ENCODE data around the gene SETD4.
A peak's percentile ranks its signal among the peaks of the same experiment; 100 is the strongest.

The SETD4 gene

GRCh38 chr21:36039861-36040260, 20.5 kb downstream of the SETD4 start:
- Histone ChIP-seq H3K36me3 (ENCODE audit: insufficient read depth, low read depth, low read length) (peaks cover 93% of the 10 kb centered on the region), H3K4me3 (ENCODE audit: low read length) (no peak overlapping the region), H3K4me1 (ENCODE audit: insufficient read depth, low read length) (no peaks in the 10 kb centered on the region), H3K9ac (ENCODE audit: low read depth, low read length) (no peak overlapping the region), H3K9me3 (ENCODE audit: insufficient read depth, low read depth, low read length) (no peaks in the 10 kb centered on the region), H3K27me3 (ENCODE audit: insufficient read depth, low read length) (no peaks in the 10 kb centered on the region), H3K27ac (ENCODE audit: low read length) (no peak overlapping the region)

- Histone ChIP-seq H3K4me1 (ENCODE audit: insufficient read depth, low read length) (no peaks in the 10 kb centered on the region), H3K27ac (ENCODE audit: low read length) (no peak overlapping the region), H3K27me3 (ENCODE audit: insufficient read depth, low read length) (no peaks in the 10 kb centered on the region), H3K9me3 (ENCODE audit: insufficient read depth, low read depth, low read length) (no peaks in the 10 kb centered on the region), H3K9ac (ENCODE audit: low read depth, low read length) (no peak overlapping the region), H3K4me3 (ENCODE audit: low read length) (no peak overlapping the region), H3K36me3 (ENCODE audit: insufficient read depth, low read depth, low read length) (peaks cover 93% of the 10 kb centered on the region)
Measured at GRCh38 chr21:36038701-36039497, 21.4 kb downstream of the SETD4 start.

GRCh38 chr21:36035381-36035791, 24.9 kb downstream of the SETD4 start:
- Histone ChIP-seq H3K27me3 (ENCODE audit: insufficient read depth, low read length) (no peaks in the 10 kb centered on the region), H3K27ac (ENCODE audit: low read length) (no peak overlapping the region), H3K9ac (ENCODE audit: low read depth, low read length) (no peak overlapping the region), H3K4me1 (ENCODE audit: insufficient read depth, low read length) (no peaks in the 10 kb centered on the region), H3K36me3 (ENCODE audit: insufficient read depth, low read depth, low read length) (peaks cover 65% of the 10 kb centered on the region), H3K9me3 (ENCODE audit: insufficient read depth, low read depth, low read length) (no peaks in the 10 kb centered on the region), H3K4me3 (ENCODE audit: low read length) (no peak overlapping the region)

GRCh38 chr21:36034211-36034913, 26.0 kb downstream of the SETD4 start:
- H3K9me3 ChIP-seq (ENCODE audit: insufficient read depth, low read depth, low read length) = no peaks in the 10 kb centered on the region
- H3K27ac ChIP-seq (ENCODE audit: low read length) = no peak overlapping the region
- no peak overlapping the region for H3K9ac ChIP-seq (ENCODE audit: low read depth, low read length)
- H3K4me1 ChIP-seq (ENCODE audit: insufficient read depth, low read length) = no peaks in the 10 kb centered on the region
- H3K36me3 ChIP-seq (ENCODE audit: insufficient read depth, low read depth, low read length) = peaks cover 54% of the 10 kb centered on the region
- no peak overlapping the region for H3K4me3 ChIP-seq (ENCODE audit: low read length)
- no peaks in the 10 kb centered on the region for H3K27me3 ChIP-seq (ENCODE audit: insufficient read depth, low read length)

GRCh38 chr21:36032647-36033406, 27.5 kb downstream of the SETD4 start:
- Histone ChIP-seq H3K27me3 (ENCODE audit: insufficient read depth, low read length) (no peaks in the 10 kb centered on the region), H3K27ac (ENCODE audit: low read length) (no peak overlapping the region), H3K9me3 (ENCODE audit: insufficient read depth, low read depth, low read length) (no peaks in the 10 kb centered on the region), H3K36me3 (ENCODE audit: insufficient read depth, low read depth, low read length) (peaks cover 39% of the 10 kb centered on the region), H3K4me3 (ENCODE audit: low read length) (no peak overlapping the region), H3K4me1 (ENCODE audit: insufficient read depth, low read length) (no peaks in the 10 kb centered on the region), H3K9ac (ENCODE audit: low read depth, low read length) (no peak overlapping the region)

GRCh38 chr21:36030581-36031189, 29.6 kb downstream of the SETD4 start:
- Histone ChIP-seq H3K27ac (ENCODE audit: low read length) (no peak overlapping the region), H3K4me3 (ENCODE audit: low read length) (no peak overlapping the region), H3K36me3 (ENCODE audit: insufficient read depth, low read depth, low read length) (peaks cover 20% of the 10 kb centered on the region), H3K9ac (ENCODE audit: low read depth, low read length) (no peak overlapping the region), H3K4me1 (ENCODE audit: insufficient read depth, low read length) (no peaks in the 10 kb centered on the region), H3K27me3 (ENCODE audit: insufficient read depth, low read length) (no peaks in the 10 kb centered on the region), H3K9me3 (ENCODE audit: insufficient read depth, low read depth, low read length) (no peaks in the 10 kb centered on the region)

- no peaks in the 10 kb centered on the region for H3K27me3 ChIP-seq (ENCODE audit: insufficient read depth, low read length)
- no peaks in the 10 kb centered on the region for H3K4me1 ChIP-seq (ENCODE audit: insufficient read depth, low read length)
- no peak overlapping the region for H3K9ac ChIP-seq (ENCODE audit: low read depth, low read length)
- H3K36me3 ChIP-seq (ENCODE audit: insufficient read depth, low read depth, low read length) = peaks cover 6% of the 10 kb centered on the region
- no peak overlapping the region for H3K4me3 ChIP-seq (ENCODE audit: low read length)
- H3K9me3 ChIP-seq (ENCODE audit: insufficient read depth, low read depth, low read length) = no peaks in the 10 kb centered on the region
- H3K27ac ChIP-seq (ENCODE audit: low read length) = no peak overlapping the region
Measured at GRCh38 chr21:36029309-36029708, 31.0 kb downstream of the SETD4 start.

- H3K36me3 ChIP-seq (ENCODE audit: insufficient read depth, low read depth, low read length) = no peaks in the 10 kb centered on the region
- H3K4me3 ChIP-seq (ENCODE audit: low read length) = 0 out of 2 replicates have a peak overlapping the region, but pooled peaks have one; percentile 39
- no peaks in the 10 kb centered on the region for H3K27me3 ChIP-seq (ENCODE audit: insufficient read depth, low read length)
- H3K27ac ChIP-seq (ENCODE audit: low read length) = no peak overlapping the region
- H3K9me3 ChIP-seq (ENCODE audit: insufficient read depth, low read depth, low read length) = no peaks in the 10 kb centered on the region
- no peaks in the 10 kb centered on the region for H3K4me1 ChIP-seq (ENCODE audit: insufficient read depth, low read length)
- H3K9ac ChIP-seq (ENCODE audit: low read depth, low read length) = no peak overlapping the region
Measured at GRCh38 chr21:36028127-36029069, 31.9 kb downstream of the SETD4 start.

- H3K4me1 ChIP-seq (ENCODE audit: insufficient read depth, low read length) = no peaks in the 10 kb centered on the region
- H3K27me3 ChIP-seq (ENCODE audit: insufficient read depth, low read length) = no peaks in the 10 kb centered on the region
- H3K36me3 ChIP-seq (ENCODE audit: insufficient read depth, low read depth, low read length) = no peaks in the 10 kb centered on the region
- H3K9ac ChIP-seq (ENCODE audit: low read depth, low read length) = no peak overlapping the region
- H3K4me3 ChIP-seq (ENCODE audit: low read length) = no peak overlapping the region
- H3K27ac ChIP-seq (ENCODE audit: low read length) = no peak overlapping the region
- no peaks in the 10 kb centered on the region for H3K9me3 ChIP-seq (ENCODE audit: insufficient read depth, low read depth, low read length)
Measured at GRCh38 chr21:36027347-36027746, 33.0 kb downstream of the SETD4 start.

GRCh38 chr21:36024782-36025181, 35.5 kb downstream of the SETD4 start:
- no peaks in the 10 kb centered on the region for H3K27me3 ChIP-seq (ENCODE audit: insufficient read depth, low read length)
- no peak overlapping the region for H3K27ac ChIP-seq (ENCODE audit: low read length)
- no peak overlapping the region for H3K4me3 ChIP-seq (ENCODE audit: low read length)
- no peaks in the 10 kb centered on the region for H3K4me1 ChIP-seq (ENCODE audit: insufficient read depth, low read length)
- no peak overlapping the region for H3K9ac ChIP-seq (ENCODE audit: low read depth, low read length)
- 0 out of 2 replicates have a peak, but pooled peaks cover 4% of the 10 kb centered on the region for H3K9me3 ChIP-seq (ENCODE audit: insufficient read depth, low read depth, low read length)
- no peaks in the 10 kb centered on the region for H3K36me3 ChIP-seq (ENCODE audit: insufficient read depth, low read depth, low read length)
